Stomach smooth muscle (tissue), 2 donors: ENCODE measurements around the gene RNU2-63P.

Experiments used
- H3K27ac ChIP-seq: one replicate; pipeline ENCODE4 v1.7.0; 2013; ENCODE audit warnings: mild to moderate bottlenecking, low read length, inconsistent platforms
- H3K27me3 ChIP-seq, 2 donors: one replicate each; pipeline ENCODE4 v1.7.0; 2013; ENCODE audit warnings: low read length in 2 of 2; ENCODE audit not compliant: insufficient read depth in 2 of 2, control insufficient read depth in 1 of 2
- H3K36me3 ChIP-seq, 2 donors: one replicate each; pipeline ENCODE4 v1.7.0; 2013; ENCODE audit warnings: low read length in 2 of 2; ENCODE audit not compliant: control insufficient read depth in 2 of 2, insufficient read depth in 2 of 2
- H3K4me1 ChIP-seq: one replicate; pipeline ENCODE4 v1.7.0; 2013; ENCODE audit warnings: low read length; ENCODE audit not compliant: control insufficient read depth, insufficient read depth
- H3K4me3 ChIP-seq, 2 donors: one replicate each; pipeline ENCODE4 v1.7.0; 2013; ENCODE audit warnings: low read length in 2 of 2
- H3K9ac ChIP-seq, 2 donors: one replicate each; pipeline ENCODE4 v1.7.0; 2013; ENCODE audit warnings: low read length in 2 of 2, mild to moderate bottlenecking in 1 of 2
- H3K9me3 ChIP-seq, 2 donors: one replicate each; pipeline ENCODE4 v1.7.0; 2013; ENCODE audit warnings: low read length in 2 of 2; ENCODE audit not compliant: control insufficient read depth in 2 of 2
- donor health status: healthy.
- donor health status: Pancreatic carcinoma.

RNU2-63P gene

GRCh38 chr2:88016086-88016959 lies at the start of gene RNU2-63P:
Gene RNU2-63P, minus strand, starts transcription at chr2:88016547.
- Histone ChIP-seq H3K4me1 (peaks cover 15% of the 10 kb centered on the region), H3K9me3 (no peaks in the 10 kb centered on the region), H3K4me3 (peak within 1 kb of the TSS; percentile 82 to 91), H3K27ac (no peak within 1 kb of the TSS), H3K9ac (peak within 1 kb of the TSS; percentile 67 to 80), H3K36me3 (no peaks in the 10 kb centered on the region), H3K27me3 (no peaks in the 10 kb centered on the region)

- no peaks in the 10 kb centered on the region for H3K27me3 ChIP-seq
- H3K4me1 ChIP-seq = peaks cover 6% of the 10 kb centered on the region
- no peaks in the 10 kb centered on the region for H3K36me3 ChIP-seq
- H3K27ac ChIP-seq = no peak overlapping the region
- H3K4me3 ChIP-seq = no peak overlapping the region
- H3K9me3 ChIP-seq = no peaks in the 10 kb centered on the region
- no peak overlapping the region for H3K9ac ChIP-seq
Measured at GRCh38 chr2:88061295-88061694, 44.9 kb upstream of the RNU2-63P start.

- H3K9me3 ChIP-seq = no peaks in the 10 kb centered on the region
- peaks cover 11% of the 10 kb centered on the region for H3K4me1 ChIP-seq
- H3K4me3 ChIP-seq = no peak overlapping the region
- no peaks in the 10 kb centered on the region for H3K27me3 ChIP-seq
- no peaks in the 10 kb centered on the region for H3K36me3 ChIP-seq
- H3K27ac ChIP-seq = no peak overlapping the region
- H3K9ac ChIP-seq = no peak overlapping the region
Measured at GRCh38 chr2:88060907-88061275, 44.5 kb upstream of the RNU2-63P start.

- H3K4me1 ChIP-seq = peaks cover 11% of the 10 kb centered on the region
- H3K27ac ChIP-seq = no peak overlapping the region
- no peak overlapping the region for H3K4me3 ChIP-seq
- H3K36me3 ChIP-seq = no peaks in the 10 kb centered on the region
- H3K9ac ChIP-seq = no peak overlapping the region
- no peaks in the 10 kb centered on the region for H3K9me3 ChIP-seq
- H3K27me3 ChIP-seq = no peaks in the 10 kb centered on the region
Measured at GRCh38 chr2:88059979-88060906, 43.9 kb upstream of the RNU2-63P start.

GRCh38 chr2:88058191-88058590 lies 41.8 kb upstream of the RNU2-63P start:
- H3K36me3 ChIP-seq = no peaks in the 10 kb centered on the region
- no peaks in the 10 kb centered on the region for H3K27me3 ChIP-seq
- no peak overlapping the region for H3K27ac ChIP-seq
- H3K9me3 ChIP-seq = no peaks in the 10 kb centered on the region
- no peak overlapping the region for H3K4me3 ChIP-seq
- no peak overlapping the region for H3K9ac ChIP-seq
- peaks cover 21% of the 10 kb centered on the region for H3K4me1 ChIP-seq

- H3K36me3 ChIP-seq = no peaks in the 10 kb centered on the region
- H3K4me3 ChIP-seq = no peak overlapping the region
- no peaks in the 10 kb centered on the region for H3K9me3 ChIP-seq
- H3K4me1 ChIP-seq = peaks cover 21% of the 10 kb centered on the region
- H3K27ac ChIP-seq = no peak overlapping the region
- H3K9ac ChIP-seq = no peak overlapping the region
- H3K27me3 ChIP-seq = no peaks in the 10 kb centered on the region
Measured at GRCh38 chr2:88057437-88057844, 41.1 kb upstream of the RNU2-63P start.

GRCh38 chr2:88055371-88056128 lies 39.2 kb upstream of the RNU2-63P start, which contains the start of gene KRCC1:
Gene KRCC1, minus strand, starts transcription at chr2:88055783. Its CDS starts 27,220 bp downstream, at chr2:88028563.
- peak within 1 kb of the TSS; percentile 94 for H3K27ac ChIP-seq
- no peaks in the 10 kb centered on the region for H3K9me3 ChIP-seq
- H3K36me3 ChIP-seq = no peaks in the 10 kb centered on the region
- peaks cover 21% of the 10 kb centered on the region for H3K4me1 ChIP-seq
- H3K9ac ChIP-seq = peak within 1 kb of the TSS; percentile 97 to 98
- H3K4me3 ChIP-seq = peak within 1 kb of the TSS; percentile 80 to 94
- no peaks in the 10 kb centered on the region for H3K27me3 ChIP-seq

GRCh38 chr2:88054782-88055370 lies 38.5 kb upstream of the RNU2-63P start:
- Histone ChIP-seq H3K27me3 (no peaks in the 10 kb centered on the region), H3K4me3 (peak overlapping the region; percentile 80 to 94), H3K9me3 (no peaks in the 10 kb centered on the region), H3K4me1 (peaks cover 16% of the 10 kb centered on the region), H3K36me3 (no peaks in the 10 kb centered on the region), H3K27ac (peak overlapping the region; percentile 94), H3K9ac (peak overlapping the region; percentile 97 to 98)

- Histone ChIP-seq H3K27me3 (no peaks in the 10 kb centered on the region), H3K9me3 (no peaks in the 10 kb centered on the region), H3K4me3 (peak overlapping the region; percentile 80 to 94), H3K27ac (peak overlapping the region; percentile 94), H3K9ac (peak overlapping the region; percentile 97 to 98), H3K36me3 (no peaks in the 10 kb centered on the region), H3K4me1 (peaks cover 16% of the 10 kb centered on the region)
Measured at GRCh38 chr2:88053934-88054781, 37.8 kb upstream of the RNU2-63P start.
